HEK293 (cell line): ENCODE measurements around the gene LSG1.

ENCODE experiments used
- CTCF ChIA-PET: fragments of 350-600 bp; formaldehyde crosslinking; extraction: SDS; loops from one replicate; lab custom pipeline; 2021; ENCODE audit warnings: antibody characterized with exemption; lab: Yijun Ruan, JAX
- POLR2A ChIA-PET: fragments of 300-600 bp; formaldehyde crosslinking; extraction: SDS; loops from one replicate; lab custom pipeline; 2020; ENCODE audit warnings: antibody characterized with exemption, inconsistent platforms; lab: Yijun Ruan, JAX
- H3K27ac ChIP-seq: fragments of 200-500 bp; sonication (Bioruptor generic); 2 replicates; pipeline ENCODE4 v1.5.1; 2014; ENCODE audit warnings: low read depth, low read length, control low read depth, inconsistent platforms; ENCODE audit errors: extremely low read depth
- H3K36me3 ChIP-seq, 2 experiments: fragments of 200-500 bp in 1 of 2; sonication (Bioruptor generic) in 1 of 2; 1 replicate in 1 of 2; 2 replicates in 1 of 2; pipeline ENCODE4 v1.5.1; 2014 to 2017; ENCODE audit warnings: inconsistent platforms in 2 of 2, low read length in 2 of 2; ENCODE audit not compliant: control insufficient read depth in 2 of 2, insufficient read depth in 1 of 2
- H3K4me1 ChIP-seq: fragments of 200-500 bp; sonication (Bioruptor generic); 2 replicates; pipeline ENCODE4 v1.5.1; 2014; ENCODE audit warnings: mild to moderate bottlenecking, low read length, inconsistent platforms; ENCODE audit not compliant: control insufficient read depth, insufficient read depth
- H3K4me3 ChIP-seq: 2 replicates; pipeline ENCODE4 v1.5.1; 2011; ENCODE audit warnings: low read depth, mild to moderate bottlenecking, control low read depth, low read length, moderate library complexity
- H3K9me3 ChIP-seq: fragments of 200-500 bp; sonication (Bioruptor generic); 2 replicates; pipeline ENCODE4 v1.5.1; 2014; ENCODE audit warnings: low read depth, low read length, inconsistent platforms; ENCODE audit not compliant: control insufficient read depth, insufficient read depth
- BCL11A ChIP-seq: fragments of 450-650 bp; formaldehyde crosslinking; IDR thresholded peaks from 2 replicates; pipeline ENCODE4 v1.5.1; 2016; ENCODE audit warnings: low read depth, missing biosample characterization, missing genetic modification characterization
- GLIS2 ChIP-seq: fragments of 450-650 bp; formaldehyde crosslinking; IDR thresholded peaks from 2 replicates; pipeline ENCODE4 v1.5.1; 2016; ENCODE audit warnings: missing biosample characterization, missing genetic modification characterization
- INSM2 ChIP-seq: fragments of 450-650 bp; formaldehyde crosslinking; IDR thresholded peaks from 2 replicates; pipeline ENCODE4 v1.5.1; 2016; ENCODE audit warnings: missing biosample characterization, missing genetic modification characterization
- PBX3 ChIP-seq: sonication (generic); formaldehyde crosslinking; IDR thresholded peaks from 2 replicates; pipeline ENCODE4 v1.8.1; 2022; ENCODE audit warnings: mild to moderate bottlenecking, moderate library complexity, missing genetic modification reagents
- PRDM4 ChIP-seq: fragments of 450-650 bp; formaldehyde crosslinking; IDR thresholded peaks from 2 replicates; pipeline ENCODE4 v1.5.1; 2017; ENCODE audit warnings: missing biosample characterization, missing genetic modification characterization
- ZBTB17 ChIP-seq: fragments of 450-650 bp; formaldehyde crosslinking; IDR thresholded peaks from 2 replicates; pipeline ENCODE4 v1.5.1; 2016; ENCODE audit warnings: missing biosample characterization, missing genetic modification characterization
- ZNF10 ChIP-seq: fragments of 450-650 bp; formaldehyde crosslinking; IDR thresholded peaks from 2 replicates; pipeline ENCODE4 v1.5.1; 2017; ENCODE audit warnings: missing biosample characterization, missing genetic modification characterization
- ZNF112 ChIP-seq: fragments of 450-650 bp; formaldehyde crosslinking; IDR thresholded peaks from 2 replicates; pipeline ENCODE4 v1.5.0; 2017; ENCODE audit warnings: missing biosample characterization, missing genetic modification characterization
- ZNF2 ChIP-seq: fragments of 450-650 bp; formaldehyde crosslinking; IDR thresholded peaks from 2 replicates; pipeline ENCODE4 v1.5.1; 2016; ENCODE audit warnings: missing biosample characterization, missing genetic modification characterization
- ZNF221 ChIP-seq: fragments of 450-650 bp; formaldehyde crosslinking; IDR thresholded peaks from 2 replicates; pipeline ENCODE4 v1.5.1; 2017; ENCODE audit warnings: missing biosample characterization, missing genetic modification characterization, borderline replicate concordance
- ZNF311 ChIP-seq: fragments of 450-650 bp; formaldehyde crosslinking; IDR thresholded peaks from 2 replicates; pipeline ENCODE4 v1.5.1; 2017; ENCODE audit warnings: missing biosample characterization, missing genetic modification characterization, borderline replicate concordance
- ZNF354C ChIP-seq: fragments of 450-650 bp; formaldehyde crosslinking; IDR thresholded peaks from 2 replicates; pipeline ENCODE4 v1.5.1; 2016; ENCODE audit warnings: missing biosample characterization, missing genetic modification characterization, low read depth, borderline replicate concordance
- ZNF366 ChIP-seq: fragments of 450-650 bp; formaldehyde crosslinking; conservative IDR thresholded peaks from 2 replicates; pipeline ENCODE4 v1.5.1; 2016; ENCODE audit warnings: missing biosample characterization, missing genetic modification characterization
- ZNF510 ChIP-seq: fragments of 450-650 bp; formaldehyde crosslinking; IDR thresholded peaks from 2 replicates; pipeline ENCODE4 v1.5.1; 2018; ENCODE audit warnings: mild to moderate bottlenecking, missing genetic modification characterization, missing biosample characterization; ENCODE audit not compliant: insufficient replicate concordance
- ZNF610 ChIP-seq: fragments of 450-650 bp; formaldehyde crosslinking; IDR thresholded peaks from 2 replicates; pipeline ENCODE4 v1.5.1; 2016; ENCODE audit warnings: missing biosample characterization, missing genetic modification characterization, borderline replicate concordance
- ZNF660 ChIP-seq: fragments of 450-650 bp; IDR thresholded peaks from 2 replicates; pipeline ENCODE4 v1.5.1; 2018; ENCODE audit warnings: missing biosample characterization, mild to moderate bottlenecking, missing genetic modification characterization
- TF ChIP-seq, protein P1 (sequence below): fragments of 450-650 bp; formaldehyde crosslinking; IDR thresholded peaks from 2 replicates; pipeline ENCODE4 v1.5.1; 2016; ENCODE audit warnings: missing biosample characterization, missing genetic modification characterization

The LSG1 gene

DNA sequence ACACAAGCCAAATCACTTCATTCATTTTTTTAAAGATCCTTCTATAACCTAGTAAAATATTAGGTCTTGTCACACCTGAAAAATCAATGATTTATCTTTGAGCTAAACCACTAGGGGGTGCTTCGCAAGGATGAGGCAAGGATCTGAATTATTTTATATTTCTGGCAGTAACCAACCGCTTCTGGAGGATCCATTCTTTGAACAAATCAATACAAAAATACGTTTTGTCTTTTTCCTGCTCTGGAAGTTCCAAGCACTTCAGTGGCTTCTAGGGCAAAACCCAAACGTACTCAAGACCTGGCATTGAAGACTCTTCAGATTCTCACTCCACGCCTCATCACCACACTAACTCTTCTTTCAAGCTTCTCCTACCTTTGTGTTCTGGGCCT is 486 bp downstream of the LSG1 start:
- Histone ChIP-seq H3K9me3 (no peaks in the 10 kb centered on the region), H3K27ac (peak overlapping the region; percentile 53; the same call in 1 of the 2 replicates), H3K4me3 (peak overlapping the region; percentile 86), H3K36me3 (peaks cover 0 to 30% of the 10 kb centered on the region in 2 experiments; a peak in 2 of 3 replicates), H3K4me1 (no peaks in the 10 kb centered on the region)
- ChIA-PET CTCF (interaction anchor here (0.6 to 4.6 kb wide), 20 partner anchors 8 to 920 kb away, joined by 3 to 32 read pairs (median 3); partner anchors contain the start of gene XXYLT1), POLR2A (interaction anchor here (0.8 to 1.9 kb wide), 4 partner anchors 11 to 599 kb away, joined by 3 to 8 read pairs (median 5); partner anchors contain the start of gene FAM43A)
- TF ChIP-seq ZBTB17: no peak
- 0 out of 2 replicates have a peak, but pooled peaks have one; percentile 24 for TF ChIP-seq ZNF660

GRCh38 chr3:194667363-194667762 is 4.6 kb downstream of the LSG1 start:
- TF ChIP-seq GLIS2 (tag by site-specific recombination): no peak
- TF ChIP-seq ZNF10 (tag by site-specific recombination): no peak
- no peak for TF ChIP-seq ZNF354C (tag by site-specific recombination)
- TF ChIP-seq ZNF366 (tag by site-specific recombination): no peak
- TF ChIP-seq ZNF112: no peak
- no peak for TF ChIP-seq ZNF510 (tag by site-specific recombination)
- no peak for TF ChIP-seq ZNF311 (tag by site-specific recombination)
- TF ChIP-seq PBX3 (CRISPR knock-in tag): no peak
- TF ChIP-seq ZNF221 (tag by site-specific recombination): no peak
- TF ChIP-seq, protein P1, sequence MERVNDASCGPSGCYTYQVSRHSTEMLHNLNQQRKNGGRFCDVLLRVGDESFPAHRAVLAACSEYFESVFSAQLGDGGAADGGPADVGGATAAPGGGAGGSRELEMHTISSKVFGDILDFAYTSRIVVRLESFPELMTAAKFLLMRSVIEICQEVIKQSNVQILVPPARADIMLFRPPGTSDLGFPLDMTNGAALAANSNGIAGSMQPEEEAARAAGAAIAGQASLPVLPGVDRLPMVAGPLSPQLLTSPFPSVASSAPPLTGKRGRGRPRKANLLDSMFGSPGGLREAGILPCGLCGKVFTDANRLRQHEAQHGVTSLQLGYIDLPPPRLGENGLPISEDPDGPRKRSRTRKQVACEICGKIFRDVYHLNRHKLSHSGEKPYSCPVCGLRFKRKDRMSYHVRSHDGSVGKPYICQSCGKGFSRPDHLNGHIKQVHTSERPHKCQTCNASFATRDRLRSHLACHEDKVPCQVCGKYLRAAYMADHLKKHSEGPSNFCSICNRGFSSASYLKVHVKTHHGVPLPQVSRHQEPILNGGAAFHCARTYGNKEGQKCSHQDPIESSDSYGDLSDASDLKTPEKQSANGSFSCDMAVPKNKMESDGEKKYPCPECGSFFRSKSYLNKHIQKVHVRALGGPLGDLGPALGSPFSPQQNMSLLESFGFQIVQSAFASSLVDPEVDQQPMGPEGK (tag by site-specific recombination): no peak
- no peak for TF ChIP-seq INSM2 (tag by site-specific recombination)
- no peak for TF ChIP-seq BCL11A (tag by site-specific recombination)
- ChIA-PET CTCF (interaction anchor here (1.4 kb wide), 1 partner anchor 15 kb away, joined by 5 read pairs; no protein-coding TSS in a partner anchor), POLR2A (no interaction called here)
- no peaks in the 10 kb centered on the region for H3K4me1 ChIP-seq
- no peaks in the 10 kb centered on the region for H3K9me3 ChIP-seq
- peaks cover 5 to 64% of the 10 kb centered on the region in 2 experiments; a peak in 2 of 3 replicates for H3K36me3 ChIP-seq
- no peak overlapping the region for H3K4me3 ChIP-seq
- H3K27ac ChIP-seq: no peak overlapping the region

DNA sequence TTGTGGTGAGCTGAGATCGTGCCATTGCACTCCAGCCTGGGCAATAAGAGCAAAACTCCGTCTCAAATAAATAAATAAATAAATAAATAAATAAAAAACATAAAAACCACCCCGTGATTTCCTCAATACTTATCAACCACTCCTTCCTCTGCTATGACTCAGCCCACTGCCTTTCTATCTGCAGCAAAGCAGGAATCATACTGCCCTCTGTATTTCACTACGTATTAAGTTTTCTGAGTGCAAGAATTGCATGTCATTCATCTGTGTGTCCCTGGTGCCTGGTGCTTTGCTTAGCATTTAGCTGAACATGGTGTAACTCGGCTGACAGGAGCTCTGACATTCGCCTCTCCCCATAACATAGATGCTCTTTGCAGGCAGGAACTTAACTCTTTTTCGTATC is 7.1 kb downstream of the LSG1 start:
- peaks cover 5 to 84% of the 10 kb centered on the region in 2 experiments; a peak in 2 of 3 replicates for H3K36me3 ChIP-seq
- ChIA-PET POLR2A (no interaction called here), CTCF (interaction anchor here (0.7 kb wide), 1 partner anchor 15 kb away, joined by 3 read pairs; no protein-coding TSS in a partner anchor)
- H3K27ac ChIP-seq: no peak overlapping the region
- TF ChIP-seq ZNF610 (tag by site-specific recombination) (no peak), PRDM4 (tag by site-specific recombination) (no peak), ZNF2 (tag by site-specific recombination) (no peak)
- no peaks in the 10 kb centered on the region for H3K9me3 ChIP-seq
- no peaks in the 10 kb centered on the region for H3K4me1 ChIP-seq
- no peak overlapping the region for H3K4me3 ChIP-seq
